A204.1 (cell line): ENCODE measurements around the gene HOXD12.

Experiments
- FAIRE-seq: peaks from 2 replicates; lab custom pipeline; 2012; peaks lifted over from hg19 to GRCh38; lab: Jason Lieb, UNC

The HOXD12 gene

GRCh38 chr2:176092270-176093144 is 7.1 kb upstream of the HOXD12 start, which contains the start of gene HOXD13:
TSS of gene HOXD13 (plus strand) at chr2:176092721. CDS start at chr2:176092891, 170 bp downstream.
- FAIRE-seq: no peak

- no peak for FAIRE-seq
These were observed 6.3 kb upstream of the HOXD12 start for GRCh38 chr2:176093145-176093897.

GRCh38 chr2:176093898-176094249 is 5.7 kb upstream of the HOXD12 start:
- no peak for FAIRE-seq

GRCh38 chr2:176094349-176094748 is 5.2 kb upstream of the HOXD12 start:
- no peak for FAIRE-seq

GRCh38 chr2:176095421-176095820 is 4.2 kb upstream of the HOXD12 start:
- FAIRE-seq: no peak

- FAIRE-seq: no peak
These were observed 3.2 kb upstream of the HOXD12 start for GRCh38 chr2:176096243-176096985.

- no peak for FAIRE-seq
These were observed 2.4 kb upstream of the HOXD12 start for GRCh38 chr2:176096986-176097819.

- no peak for FAIRE-seq
These were observed 1.7 kb upstream of the HOXD12 start for GRCh38 chr2:176097820-176098365.

GRCh38 chr2:176098366-176099158 is 1.0 kb upstream of the HOXD12 start:
- no peak for FAIRE-seq

GRCh38 chr2:176099159-176099727 is 352 bp upstream of the HOXD12 start:
- no peak for FAIRE-seq

- no peak for FAIRE-seq
These were observed 1.0 kb downstream of the HOXD12 start for GRCh38 chr2:176100547-176101140.

GRCh38 chr2:176101216-176101830 is 1.7 kb downstream of the HOXD12 start:
- no peak for FAIRE-seq

GRCh38 chr2:176101842-176102241 is 2.2 kb downstream of the HOXD12 start:
- no peak for FAIRE-seq

GRCh38 chr2:176102309-176102866 is 2.8 kb downstream of the HOXD12 start:
- no peak for FAIRE-seq

- no peak for FAIRE-seq
These were observed 3.6 kb downstream of the HOXD12 start for GRCh38 chr2:176103194-176103593.

- no peak for FAIRE-seq
These were observed 4.2 kb downstream of the HOXD12 start for GRCh38 chr2:176103742-176104315.

GRCh38 chr2:176104316-176105077 is 4.9 kb downstream of the HOXD12 start:
- no peak for FAIRE-seq
